IPS-11a (cell line): ENCODE data around the gene PLCB1.
"Not testable (repeated sequence)": the region's sequence is repeated elsewhere in the genome, so short reads cannot be mapped to it uniquely, and the experiment has no call there.

ENCODE experiments used
- H3K4me3 ChIP-seq: one replicate; pipeline ENCODE4 v1.5.1; 2013; ENCODE audit warnings: low read depth, low read length, control low read depth

The PLCB1 gene

GRCh38 chr20:8635837-8636236, 503.8 kb downstream of the PLCB1 start:
- H3K4me3 ChIP-seq: no peak overlapping the region

DNA sequence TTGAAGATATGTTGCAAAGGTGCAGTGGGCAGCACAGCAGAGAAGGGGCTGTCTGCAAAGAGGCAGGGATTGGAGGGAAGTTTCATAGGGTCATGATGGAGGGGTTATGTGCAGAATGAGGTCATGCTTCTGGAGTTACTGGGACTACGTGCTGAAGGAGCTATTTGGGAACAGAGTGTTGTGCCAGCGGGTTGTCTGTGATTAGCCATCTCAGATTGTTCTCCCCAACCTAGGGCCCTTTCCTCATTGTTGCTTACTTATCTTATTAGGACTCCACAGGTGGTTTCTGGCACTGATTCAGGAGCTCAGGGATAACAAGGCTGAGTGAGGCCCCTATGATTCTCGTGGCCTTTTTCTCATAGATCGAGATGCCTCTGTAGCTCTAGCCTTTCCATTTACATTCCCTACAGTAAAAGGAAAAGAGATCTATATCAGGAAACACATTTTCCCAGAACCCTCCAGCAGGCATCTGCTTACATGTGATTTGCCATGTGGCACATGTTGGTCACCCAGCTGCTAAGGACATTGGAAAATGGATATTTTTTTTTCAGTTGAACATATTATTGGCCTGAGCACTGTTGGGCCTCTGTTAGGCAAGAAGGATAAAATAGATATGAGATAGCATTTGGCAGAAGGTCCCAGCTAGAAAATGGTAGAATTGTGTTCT, 507.2 kb downstream of the PLCB1 start:
- H3K4me3 ChIP-seq: no peak overlapping the region

- H3K4me3 ChIP-seq: no peak overlapping the region
Observed at GRCh38 chr20:8640461-8640860, 508.4 kb downstream of the PLCB1 start.

DNA sequence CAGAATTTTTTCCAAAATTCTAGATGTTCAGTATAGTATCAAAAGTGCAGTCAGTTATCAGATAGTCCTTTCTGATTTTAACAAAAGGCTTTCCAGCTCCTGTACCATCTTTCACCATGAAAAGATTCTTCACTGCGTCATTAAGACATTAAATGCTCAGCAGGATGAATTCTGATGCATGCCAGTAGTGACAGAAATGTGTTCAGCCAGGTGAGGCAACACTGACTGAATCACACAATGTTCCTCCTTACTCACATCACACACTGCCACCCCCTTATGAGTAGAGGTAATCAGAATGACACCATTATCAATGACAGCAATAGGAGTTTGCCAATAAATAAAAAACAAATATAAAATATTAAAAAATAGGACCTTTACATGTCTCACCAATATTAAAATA, 510.2 kb downstream of the PLCB1 start:
- no peak overlapping the region for H3K4me3 ChIP-seq

GRCh38 chr20:8644468-8644867, 512.4 kb downstream of the PLCB1 start:
- not testable (repeated sequence) for H3K4me3 ChIP-seq

- no peak overlapping the region for H3K4me3 ChIP-seq
Observed at GRCh38 chr20:8645326-8645725, 513.3 kb downstream of the PLCB1 start.

DNA sequence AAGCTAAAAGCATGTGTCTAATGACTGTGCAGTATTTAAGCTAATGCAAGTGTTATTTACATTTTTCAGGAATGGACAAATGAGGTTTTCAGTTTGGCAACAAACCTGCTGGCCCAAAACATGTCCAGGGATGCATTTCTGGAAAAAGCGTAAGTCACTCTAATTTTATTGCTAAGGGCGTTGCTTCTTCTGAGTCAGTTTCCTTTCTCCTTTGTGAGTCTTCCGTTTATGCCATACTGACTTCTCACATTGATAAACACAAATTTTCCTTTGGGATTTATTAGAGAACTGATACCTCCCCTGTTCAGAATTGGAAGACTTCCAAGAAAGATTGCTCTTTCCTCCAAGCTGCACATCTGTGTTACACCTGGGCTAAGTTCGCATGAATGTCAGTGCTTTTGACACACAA, 514.0 kb downstream of the PLCB1 start:
- no peak overlapping the region for H3K4me3 ChIP-seq

- H3K4me3 ChIP-seq: no peak overlapping the region
Observed at GRCh38 chr20:8646716-8647115, 514.6 kb downstream of the PLCB1 start.

- no peak overlapping the region for H3K4me3 ChIP-seq
Observed at GRCh38 chr20:8647961-8648441, 515.9 kb downstream of the PLCB1 start.

DNA sequence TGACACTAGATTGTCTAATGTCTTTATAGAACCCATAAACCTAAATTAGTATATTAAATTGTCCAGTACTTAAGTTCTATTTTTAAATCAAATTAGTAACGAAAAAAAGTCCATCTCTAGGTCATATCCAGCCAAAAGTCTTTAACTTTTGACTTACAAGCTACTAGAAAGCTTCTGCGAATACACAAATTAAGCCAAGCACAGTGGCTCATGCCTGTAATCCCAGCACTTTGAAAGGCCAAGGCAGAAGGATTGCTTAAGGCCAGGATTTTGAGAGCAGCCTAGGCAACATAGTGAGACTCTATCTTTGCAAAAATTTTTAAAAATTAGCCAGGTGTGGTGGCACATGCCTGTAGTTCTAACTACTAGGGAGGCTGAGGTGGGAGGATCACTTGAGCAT, 516.4 kb downstream of the PLCB1 start:
- H3K4me3 ChIP-seq: no peak overlapping the region

GRCh38 chr20:8652396-8652795, 520.3 kb downstream of the PLCB1 start:
- no peak overlapping the region for H3K4me3 ChIP-seq

GRCh38 chr20:8654486-8654885, 522.4 kb downstream of the PLCB1 start:
- no peak overlapping the region for H3K4me3 ChIP-seq

- H3K4me3 ChIP-seq: no peak overlapping the region
Observed at GRCh38 chr20:8656335-8656734, 524.3 kb downstream of the PLCB1 start.

GRCh38 chr20:8657664-8658063, 525.6 kb downstream of the PLCB1 start:
- H3K4me3 ChIP-seq: no peak overlapping the region

- no peak overlapping the region for H3K4me3 ChIP-seq
Observed at GRCh38 chr20:8658103-8658502, 526.0 kb downstream of the PLCB1 start.

GRCh38 chr20:8661229-8661952, 529.3 kb downstream of the PLCB1 start:
- no peak overlapping the region for H3K4me3 ChIP-seq

DNA sequence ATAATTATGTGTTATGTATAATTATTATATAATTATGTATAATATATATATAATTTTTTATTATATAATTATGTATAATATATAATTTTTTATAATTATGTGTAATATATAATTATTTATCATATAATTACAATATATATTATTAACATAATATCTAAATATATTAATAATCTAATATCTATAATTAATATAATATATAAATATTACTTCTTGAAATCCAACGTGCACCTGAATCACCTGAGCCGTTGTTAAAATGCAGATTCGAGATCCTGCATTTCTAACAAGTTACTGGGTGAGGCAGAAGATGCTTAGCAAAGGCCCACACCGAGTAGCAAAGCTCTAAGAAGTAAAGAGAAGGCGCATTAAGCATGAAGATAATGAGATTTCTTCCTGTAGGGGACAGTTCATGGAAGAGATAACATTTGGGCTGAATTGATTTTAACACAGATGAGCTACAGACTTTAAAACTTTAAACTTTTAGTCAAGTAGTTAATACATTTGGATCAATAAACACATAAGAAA, 530.4 kb downstream of the PLCB1 start:
- no peak overlapping the region for H3K4me3 ChIP-seq

- H3K4me3 ChIP-seq: no peak overlapping the region
Observed at GRCh38 chr20:8663424-8663823, 531.4 kb downstream of the PLCB1 start.

- H3K4me3 ChIP-seq: no peak overlapping the region
Observed at GRCh38 chr20:8664778-8665177, 532.7 kb downstream of the PLCB1 start.

DNA sequence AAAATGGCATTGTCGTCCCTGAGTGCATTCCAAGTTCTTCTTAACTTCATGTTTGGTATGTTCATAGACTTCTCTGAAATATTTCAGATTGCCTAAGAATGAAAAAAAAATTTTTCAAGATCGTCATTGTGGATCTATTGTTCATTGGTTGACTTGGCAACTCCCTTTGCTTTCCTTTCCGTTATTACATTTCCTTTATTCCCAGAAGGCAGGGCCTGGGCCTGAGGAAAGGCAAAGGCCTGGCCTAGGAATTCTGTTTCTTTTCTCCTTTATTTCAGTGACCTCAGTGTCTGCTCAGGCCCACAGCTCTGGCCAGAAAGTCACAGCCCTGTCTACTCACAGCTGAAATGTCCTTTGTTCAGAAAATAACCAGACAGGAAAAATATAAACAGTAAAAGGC, 535.2 kb downstream of the PLCB1 start:
- no peak overlapping the region for H3K4me3 ChIP-seq

GRCh38 chr20:8670207-8670892, 538.3 kb downstream of the PLCB1 start:
- H3K4me3 ChIP-seq: no peak overlapping the region

DNA sequence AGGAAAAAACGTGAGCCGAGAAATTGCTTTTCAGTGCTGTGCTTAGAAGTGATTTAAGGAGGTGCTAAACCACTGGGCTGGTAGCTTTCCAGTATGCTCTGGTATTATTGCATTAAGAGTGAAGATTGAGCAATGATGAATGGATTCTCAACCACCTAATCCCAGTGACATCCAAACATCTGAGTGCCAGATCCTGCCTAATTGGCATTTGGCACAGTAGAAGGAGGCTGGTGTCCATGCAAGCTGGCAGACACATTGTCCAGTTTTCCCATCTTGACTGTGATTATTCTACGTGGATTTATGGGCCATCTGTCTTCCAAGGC, 538.8 kb downstream of the PLCB1 start:
- no peak overlapping the region for H3K4me3 ChIP-seq
